Stomach (tissue), 9 donors: ENCODE measurements around the gene TAX1BP1. TPM values are rescaled to one million over a fixed set of nuclear protein-coding genes. Genes with fewer than 3 reads are reported as not detected.
A peak's percentile ranks its signal among the peaks of the same experiment; 100 is the strongest.

ENCODE experiments used
- DNase-seq, 2 donors: peaks; one replicate each; pipeline versions ENCODE4 v3.0.0 to v3.0.0-alpha.2; 2013 to 2019
- H3K27ac ChIP-seq, 5 donors: fragments of 200-600 bp in 4 of 5; sonication (generic) in 4 of 5; one replicate each; pipeline ENCODE4 v1.5.1; 2013 to 2019; ENCODE audit warnings: mild to moderate bottlenecking in 1 of 5, moderate library complexity in 1 of 5
- H3K27me3 ChIP-seq, 3 donors: fragments of 200-600 bp; sonication (generic); one replicate each; pipeline ENCODE4 v1.5.1; 2017 to 2019; ENCODE audit warnings: mixed run types in 1 of 3
- H3K36me3 ChIP-seq, 4 donors: fragments of 200-600 bp; sonication (generic); 1 replicate in 3 of 4; 2 replicates in 1 of 4; pipeline ENCODE4 v1.5.1; 2016 to 2019
- H3K4me1 ChIP-seq, 4 donors: fragments of 200-600 bp; sonication (generic); one replicate each; pipeline ENCODE4 v1.5.1; 2016 to 2019
- H3K4me3 ChIP-seq, 4 donors: fragments of 200-600 bp; sonication (generic) in 3 of 4; one replicate each; pipeline ENCODE4 v1.5.1; 2016 to 2019; ENCODE audit warnings: mild to moderate bottlenecking in 1 of 4
- H3K9me3 ChIP-seq, 4 donors: fragments of 200-600 bp; sonication (generic); one replicate each; pipeline ENCODE4 v1.5.1; 2016 to 2019
- CTCF ChIP-seq, 7 experiments: fragments of 450-650 bp in 4 of 7; fragments of 200-600 bp in 3 of 7; sonication (generic) in 3 of 7; IDR thresholded peaks; one replicate each; pipeline ENCODE4 v1.5.1; 2016 to 2019; ENCODE audit warnings: antibody characterized with exemption in 7 of 7, control low read depth in 2 of 7, mild to moderate bottlenecking in 1 of 7
- EP300 ChIP-seq: sonication (generic); formaldehyde crosslinking; IDR thresholded peaks from one replicate; pipeline ENCODE4 v1.6.1; 2017; ENCODE audit warnings: antibody characterized with exemption
- POLR2A ChIP-seq, 4 donors: fragments of 450-650 bp; IDR thresholded peaks; one replicate each; pipeline ENCODE4 v1.6.1; 2016; ENCODE audit warnings: antibody characterized with exemption in 4 of 4, control low read depth in 2 of 4, mild to moderate bottlenecking in 1 of 4, moderate library complexity in 1 of 4
- POLR2AphosphoS5 ChIP-seq, 3 donors: sonication (generic); formaldehyde crosslinking; IDR thresholded peaks; one replicate each; pipeline ENCODE4 v1.6.1; 2016; ENCODE audit warnings: antibody characterized with exemption in 3 of 3
- WGBS, 5 donors: extraction: QIAGEN DNeasy Blood & Tissue Kit in 3 of 5; methylation state at CpG; one replicate each; pipeline versions ENCODE4 v1.1.5 to v1.1.7; 2013 to 2018; 5-methylcytosine and 5-hydroxymethylcytosine counted together
- intact Hi-C: fragments of 100-400 bp; cut with DNase I; formaldehyde crosslinking; loops from one replicate; pipeline ENCODE4 v1.15.1; 2023; ENCODE audit warnings: low total_unique reads
- polyA plus RNA-seq, 3 donors: library from polyadenylated mRNA; stranded (reverse); fragments of 200-250 nt; gene quantifications; one replicate each; pipeline ENCODE4 v1.2.3, GENCODE V29; 2013
- total RNA-seq, 5 donors: library from RNA; depleted of rRNA; stranded (reverse); fragments of >200 nt; gene quantifications; one replicate each; pipeline versions ENCODE4 v1.1.0 to v1.2.3, GENCODE V29; 2014 to 2016
- donor health status: healthy with polysubstance abuse.
- donor health status: Bipolar disorder and iron deficiency.
- donor health status: healthy.

Gene TAX1BP1
- total and polyA plus RNA-seq, 8 donors, result 43.4 to 199 (median 71.0) TPM

DNA sequence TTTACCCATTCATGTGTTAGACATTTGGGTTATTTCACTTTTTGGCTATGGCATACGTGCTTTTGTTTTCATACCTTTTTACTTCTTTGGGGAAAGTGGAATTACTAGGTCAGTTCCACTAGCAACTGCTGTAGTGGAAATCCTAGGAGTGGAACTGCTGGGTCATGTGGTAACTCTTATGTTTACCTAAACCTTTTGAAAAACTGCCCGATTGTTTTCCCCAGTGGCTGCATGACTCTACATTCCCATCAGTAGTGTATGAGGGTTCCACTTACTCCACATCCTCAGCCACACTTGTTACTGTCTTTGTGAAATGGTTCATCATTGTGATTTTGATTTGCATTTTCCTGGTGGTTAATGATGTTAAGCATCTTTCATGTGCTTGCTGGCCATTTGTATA lies 82.3 kb downstream of the TAX1BP1 start:
- H3K27me3 ChIP-seq, result no peaks in the 10 kb centered on the region
- no peaks in the 10 kb centered on the region for H3K9me3 ChIP-seq
- no peak overlapping the region for H3K4me3 ChIP-seq
- DNase-seq, result no peak
- H3K27ac ChIP-seq, result no peak overlapping the region
- TF ChIP-seq POLR2AphosphoS5 (IDR thresholded peaks at IDR 0.05) (no peak), POLR2A (IDR thresholded peaks at IDR 0.05) (no peak), EP300 (no peak), CTCF (IDR thresholded peaks at IDR 0.05) (no peak)
- H3K4me1 ChIP-seq, result no peaks in the 10 kb centered on the region
- intact Hi-C loops, result no loop called here
- 67 to 85% (median 72%) methylated on average over 2 of the region's 2 CpGs for WGBS, 5 donors
- H3K36me3 ChIP-seq, result peaks cover 0 to 70% (median 47%) of the 10 kb centered on the region in 4 donors

- Histone ChIP-seq H3K4me1 (no peaks in the 10 kb centered on the region), H3K4me3 (no peak overlapping the region), H3K27me3 (no peaks in the 10 kb centered on the region), H3K27ac (no peak overlapping the region), H3K36me3 (peaks cover 0 to 53% (median 32%) of the 10 kb centered on the region in 4 donors), H3K9me3 (no peaks in the 10 kb centered on the region)
- 80 to 93% (median 86%) methylated on average over 2 of the region's 2 CpGs for WGBS, 5 donors
- TF ChIP-seq CTCF (IDR thresholded peaks at IDR 0.05) (no peak), EP300 (no peak), POLR2AphosphoS5 (IDR thresholded peaks at IDR 0.05) (no peak), POLR2A (IDR thresholded peaks at IDR 0.05) (no peak)
- intact Hi-C loops, result no loop called here
- DNase-seq, result no peak
These were observed 85.9 kb downstream of the TAX1BP1 start for GRCh38 chr7:27825891-27826290.

DNA sequence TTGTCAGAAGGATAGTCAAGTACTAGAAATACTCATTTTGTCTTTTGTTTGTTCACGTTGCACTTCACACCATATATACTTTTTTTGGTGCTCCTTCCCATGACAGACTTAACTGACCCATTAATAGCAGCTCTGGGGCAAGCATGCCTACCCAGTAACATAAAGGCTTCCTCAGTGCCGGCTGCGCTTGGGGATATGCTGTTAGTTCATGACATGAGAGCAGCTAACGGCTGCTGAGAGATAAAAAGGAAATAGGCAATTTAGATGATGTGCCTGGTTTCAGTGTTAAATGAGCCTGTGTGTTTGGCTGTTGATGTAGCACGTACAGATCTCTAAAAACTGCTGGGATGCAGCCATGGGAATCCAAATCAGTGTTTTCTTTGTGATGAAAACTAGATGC lies 86.4 kb downstream of the TAX1BP1 start:
- Histone ChIP-seq H3K36me3 (peaks cover 0 to 52% (median 33%) of the 10 kb centered on the region in 4 donors), H3K27me3 (no peaks in the 10 kb centered on the region), H3K4me1 (no peaks in the 10 kb centered on the region), H3K9me3 (no peaks in the 10 kb centered on the region), H3K4me3 (no peak overlapping the region), H3K27ac (no peak overlapping the region)
- intact Hi-C loops, result no loop called here
- DNase-seq, result peak in 1 of 2 donors; percentile 18
- 87 to 96% (median 91%) methylated on average over 5 of the region's 5 CpGs for WGBS, 5 donors
- TF ChIP-seq EP300 (no peak), POLR2A (IDR thresholded peaks at IDR 0.05) (no peak), POLR2AphosphoS5 (IDR thresholded peaks at IDR 0.05) (no peak), CTCF (IDR thresholded peaks at IDR 0.05) (no peak)

GRCh38 chr7:27834179-27834921 lies 94.4 kb downstream of the TAX1BP1 start:
- H3K4me1 ChIP-seq, result peaks cover 0 to 21% (median 0%) of the 10 kb centered on the region in 4 donors
- H3K27me3 ChIP-seq, result no peaks in the 10 kb centered on the region
- TF ChIP-seq CTCF (IDR thresholded peaks at IDR 0.05) (no peak), POLR2AphosphoS5 (IDR thresholded peaks at IDR 0.05) (no peak), POLR2A (IDR thresholded peaks at IDR 0.05) (no peak), EP300 (no peak)
- no peaks in the 10 kb centered on the region for H3K9me3 ChIP-seq
- intact Hi-C loops, result no loop called here
- no peak for DNase-seq
- peaks cover 0 to 49% (median 33%) of the 10 kb centered on the region in 4 donors for H3K36me3 ChIP-seq
- 82 to 90% (median 87%) methylated on average over 7 of the region's 7 CpGs for WGBS, 5 donors
- no peak overlapping the region for H3K4me3 ChIP-seq
- peak overlapping the region in 1 of 5 donors; percentile 25 for H3K27ac ChIP-seq
